Measurements from ENCODE around the gene KCNV2.

DNA sequence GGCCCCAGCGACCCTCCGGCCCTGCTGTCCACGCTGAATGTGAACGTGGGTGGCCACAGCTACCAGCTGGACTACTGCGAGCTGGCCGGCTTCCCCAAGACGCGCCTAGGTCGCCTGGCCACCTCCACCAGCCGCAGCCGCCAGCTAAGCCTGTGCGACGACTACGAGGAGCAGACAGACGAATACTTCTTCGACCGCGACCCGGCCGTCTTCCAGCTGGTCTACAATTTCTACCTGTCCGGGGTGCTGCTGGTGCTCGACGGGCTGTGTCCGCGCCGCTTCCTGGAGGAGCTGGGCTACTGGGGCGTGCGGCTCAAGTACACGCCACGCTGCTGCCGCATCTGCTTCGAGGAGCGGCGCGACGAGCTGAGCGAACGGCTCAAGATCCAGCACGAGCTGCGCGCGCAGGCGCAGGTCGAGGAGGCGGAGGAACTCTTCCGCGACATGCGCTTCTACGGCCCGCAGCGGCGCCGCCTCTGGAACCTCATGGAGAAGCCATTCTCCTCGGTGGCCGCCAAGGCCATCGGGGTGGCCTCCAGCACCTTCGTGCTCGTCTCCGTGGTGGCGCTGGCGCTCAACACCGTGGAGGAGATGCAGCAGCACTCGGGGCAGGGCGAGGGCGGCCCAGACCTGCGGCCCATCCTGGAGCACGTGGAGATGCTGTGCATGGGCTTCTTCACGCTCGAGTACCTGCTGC, 839 bp downstream of the KCNV2 start:
- TF ChIP-seq, protein P1, sequence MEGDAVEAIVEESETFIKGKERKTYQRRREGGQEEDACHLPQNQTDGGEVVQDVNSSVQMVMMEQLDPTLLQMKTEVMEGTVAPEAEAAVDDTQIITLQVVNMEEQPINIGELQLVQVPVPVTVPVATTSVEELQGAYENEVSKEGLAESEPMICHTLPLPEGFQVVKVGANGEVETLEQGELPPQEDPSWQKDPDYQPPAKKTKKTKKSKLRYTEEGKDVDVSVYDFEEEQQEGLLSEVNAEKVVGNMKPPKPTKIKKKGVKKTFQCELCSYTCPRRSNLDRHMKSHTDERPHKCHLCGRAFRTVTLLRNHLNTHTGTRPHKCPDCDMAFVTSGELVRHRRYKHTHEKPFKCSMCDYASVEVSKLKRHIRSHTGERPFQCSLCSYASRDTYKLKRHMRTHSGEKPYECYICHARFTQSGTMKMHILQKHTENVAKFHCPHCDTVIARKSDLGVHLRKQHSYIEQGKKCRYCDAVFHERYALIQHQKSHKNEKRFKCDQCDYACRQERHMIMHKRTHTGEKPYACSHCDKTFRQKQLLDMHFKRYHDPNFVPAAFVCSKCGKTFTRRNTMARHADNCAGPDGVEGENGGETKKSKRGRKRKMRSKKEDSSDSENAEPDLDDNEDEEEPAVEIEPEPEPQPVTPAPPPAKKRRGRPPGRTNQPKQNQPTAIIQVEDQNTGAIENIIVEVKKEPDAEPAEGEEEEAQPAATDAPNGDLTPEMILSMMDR (IDR thresholded peaks at IDR 0.05; ENCODE audit: insufficient read depth, low read depth, low read length) = no peak
- no peak for TF ChIP-seq EZH2 (IDR thresholded peaks at IDR 0.05; ENCODE audit: insufficient read depth, low read length)
